Measurements from ENCODE around the gene PIGR.

Gene PIGR

DNA sequence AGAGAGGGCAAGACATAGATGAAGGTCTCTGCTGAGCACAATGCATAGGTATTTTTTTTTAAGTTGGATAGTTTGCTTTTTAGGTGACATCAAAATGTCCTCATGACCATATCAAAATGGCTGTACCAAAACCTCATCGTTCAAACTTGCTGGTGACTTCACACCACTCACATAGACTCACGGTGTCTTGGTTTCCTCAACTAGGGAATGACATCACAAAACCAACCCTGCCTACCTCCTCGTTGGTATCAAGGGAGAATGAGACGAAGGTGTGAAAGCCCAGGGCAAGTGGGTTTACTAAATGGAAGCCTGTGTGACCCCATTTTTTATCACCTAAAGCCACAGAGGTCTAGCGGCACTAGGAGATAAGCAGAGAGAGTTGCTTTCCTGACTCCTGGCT is 1.6 kb downstream of the PIGR start:
- TF ChIP-seq, protein P1, sequence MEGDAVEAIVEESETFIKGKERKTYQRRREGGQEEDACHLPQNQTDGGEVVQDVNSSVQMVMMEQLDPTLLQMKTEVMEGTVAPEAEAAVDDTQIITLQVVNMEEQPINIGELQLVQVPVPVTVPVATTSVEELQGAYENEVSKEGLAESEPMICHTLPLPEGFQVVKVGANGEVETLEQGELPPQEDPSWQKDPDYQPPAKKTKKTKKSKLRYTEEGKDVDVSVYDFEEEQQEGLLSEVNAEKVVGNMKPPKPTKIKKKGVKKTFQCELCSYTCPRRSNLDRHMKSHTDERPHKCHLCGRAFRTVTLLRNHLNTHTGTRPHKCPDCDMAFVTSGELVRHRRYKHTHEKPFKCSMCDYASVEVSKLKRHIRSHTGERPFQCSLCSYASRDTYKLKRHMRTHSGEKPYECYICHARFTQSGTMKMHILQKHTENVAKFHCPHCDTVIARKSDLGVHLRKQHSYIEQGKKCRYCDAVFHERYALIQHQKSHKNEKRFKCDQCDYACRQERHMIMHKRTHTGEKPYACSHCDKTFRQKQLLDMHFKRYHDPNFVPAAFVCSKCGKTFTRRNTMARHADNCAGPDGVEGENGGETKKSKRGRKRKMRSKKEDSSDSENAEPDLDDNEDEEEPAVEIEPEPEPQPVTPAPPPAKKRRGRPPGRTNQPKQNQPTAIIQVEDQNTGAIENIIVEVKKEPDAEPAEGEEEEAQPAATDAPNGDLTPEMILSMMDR (IDR thresholded peaks at IDR 0.05; ENCODE audit: low read length, missing control alignments): no peak
- no peak for DNase-seq (ENCODE audit: low read depth)

DNA sequence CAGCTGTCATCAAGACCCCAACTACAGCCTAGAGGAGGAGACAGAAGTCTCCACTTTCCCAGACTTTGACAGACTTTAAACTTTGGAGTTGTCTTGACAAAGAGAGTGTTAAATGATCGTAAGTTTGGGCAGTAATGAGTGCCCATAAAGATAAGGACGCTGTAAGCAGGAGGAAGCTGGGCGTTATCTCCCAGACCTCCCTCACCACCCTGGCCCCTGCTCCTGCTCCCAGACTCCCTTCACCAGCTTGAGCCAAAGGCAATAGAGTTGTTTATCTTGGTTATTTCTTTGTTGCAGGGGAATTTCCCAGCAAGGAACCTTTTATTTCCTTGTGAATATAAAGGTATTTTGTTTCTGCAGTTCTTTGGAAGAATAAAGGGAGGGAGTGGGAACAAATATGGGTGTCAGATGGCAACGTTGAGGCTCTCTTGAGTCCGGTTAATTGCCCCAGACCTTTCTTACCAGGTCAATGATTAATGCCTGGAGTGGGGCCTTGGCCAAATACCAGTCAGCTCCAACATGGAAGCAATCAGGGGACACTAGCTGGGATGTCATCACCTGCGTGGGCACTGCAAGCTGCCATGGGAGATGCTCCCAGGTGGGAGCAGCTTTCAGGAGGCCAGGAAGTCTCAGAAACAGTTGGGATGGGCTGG is 4.4 kb downstream of the PIGR start:
- no peak overlapping the region for H3K4me3 ChIP-seq (replicated peaks; ENCODE audit: low read depth, low read length)
- no peak for DNase-seq (ENCODE audit: low read depth)
- TF ChIP-seq, protein P1 (IDR thresholded peaks at IDR 0.05; ENCODE audit: low read length, missing control alignments): no peak

More for the DNA sequence above, 1.6 kb downstream of the PIGR start:
- no peak overlapping the region for H3K4me3 ChIP-seq (replicated peaks; ENCODE audit: low read depth, low read length)

DNA sequence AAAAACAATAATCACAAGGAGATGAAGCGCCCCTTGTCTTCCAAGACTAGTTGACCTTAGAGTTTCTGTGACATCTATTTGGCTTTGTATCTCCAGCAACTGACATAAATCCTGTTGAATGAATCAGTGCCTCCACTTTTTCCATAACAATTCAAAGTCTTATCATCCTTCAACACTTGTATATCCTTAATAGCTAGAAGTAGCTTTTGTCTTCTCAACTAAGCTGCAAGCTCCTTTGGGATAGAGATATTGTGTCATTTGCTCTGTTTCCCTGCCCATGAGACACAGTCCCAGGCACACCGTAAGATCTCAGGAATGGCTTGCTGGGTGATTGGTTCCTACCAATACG is 5.7 kb downstream of the PIGR start:
- TF ChIP-seq, protein P1 (IDR thresholded peaks at IDR 0.05; ENCODE audit: low read length, missing control alignments): no peak
- DNase-seq (ENCODE audit: low read depth): no peak
- H3K4me3 ChIP-seq (replicated peaks; ENCODE audit: low read depth, low read length): no peak overlapping the region

DNA sequence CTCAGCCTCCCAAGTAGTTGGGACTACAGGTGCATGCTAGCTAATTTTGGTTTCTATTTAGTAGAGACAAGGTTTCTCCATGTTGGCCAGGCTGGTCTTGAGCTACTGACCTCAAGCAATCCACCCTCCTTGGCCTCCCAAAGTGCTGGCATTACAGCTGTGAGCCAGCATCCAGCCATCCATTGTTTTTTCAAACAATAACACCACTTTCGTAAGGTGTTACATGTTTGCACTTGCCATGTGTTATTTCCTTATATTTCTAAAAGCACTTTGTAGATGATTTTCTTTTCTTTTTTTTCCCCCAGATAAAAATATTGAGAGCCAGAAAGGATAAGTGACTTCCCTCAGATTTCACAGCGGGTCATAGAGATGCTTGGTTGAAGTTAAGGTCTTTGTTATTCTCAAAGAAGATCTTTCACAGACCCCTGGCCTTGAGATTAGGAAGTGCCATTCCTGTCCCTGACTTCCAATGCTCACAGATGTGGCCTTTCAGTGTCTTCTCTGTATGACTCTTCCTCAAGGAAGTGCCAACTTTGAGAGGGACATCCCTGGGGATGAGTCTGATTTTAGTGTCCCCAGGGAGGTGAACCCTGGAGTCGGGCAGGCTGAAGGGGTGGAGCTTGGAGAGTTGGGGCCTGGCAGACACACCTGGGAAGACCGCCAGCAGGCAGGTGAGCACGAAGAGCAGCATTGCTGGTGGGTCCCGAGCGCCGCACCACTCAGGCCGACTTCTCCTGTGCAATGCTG is 6.3 kb downstream of the PIGR start:
- no peak overlapping the region for H3K4me3 ChIP-seq (replicated peaks; ENCODE audit: low read depth, low read length)
- no peak for DNase-seq (ENCODE audit: low read depth)
- TF ChIP-seq, protein P1 (IDR thresholded peaks at IDR 0.05; ENCODE audit: low read length, missing control alignments): no peak

DNA sequence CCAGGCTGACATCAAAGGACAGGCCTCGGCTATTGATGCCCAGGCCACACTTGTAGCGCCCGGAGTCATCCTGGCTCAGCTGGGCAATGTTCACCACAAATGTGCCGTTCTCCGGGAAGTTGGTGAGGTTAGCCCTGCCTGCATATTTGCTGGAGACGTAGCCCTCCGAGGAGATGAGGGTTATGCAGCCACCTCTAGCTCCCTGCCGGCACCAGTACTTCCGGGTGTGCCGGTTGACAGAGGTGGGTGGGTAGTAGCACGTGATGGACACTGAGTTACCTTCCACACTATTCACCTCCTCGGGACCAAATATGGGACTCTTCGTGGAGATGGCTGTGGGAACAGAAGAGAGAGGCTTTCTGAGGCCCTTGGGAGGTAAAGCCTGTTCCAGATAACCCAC is 7.1 kb downstream of the PIGR start:
- DNase-seq (ENCODE audit: low read depth): no peak
- TF ChIP-seq, protein P1 (IDR thresholded peaks at IDR 0.05; ENCODE audit: low read length, missing control alignments): no peak
- H3K4me3 ChIP-seq (replicated peaks; ENCODE audit: low read depth, low read length): no peak overlapping the region

DNA sequence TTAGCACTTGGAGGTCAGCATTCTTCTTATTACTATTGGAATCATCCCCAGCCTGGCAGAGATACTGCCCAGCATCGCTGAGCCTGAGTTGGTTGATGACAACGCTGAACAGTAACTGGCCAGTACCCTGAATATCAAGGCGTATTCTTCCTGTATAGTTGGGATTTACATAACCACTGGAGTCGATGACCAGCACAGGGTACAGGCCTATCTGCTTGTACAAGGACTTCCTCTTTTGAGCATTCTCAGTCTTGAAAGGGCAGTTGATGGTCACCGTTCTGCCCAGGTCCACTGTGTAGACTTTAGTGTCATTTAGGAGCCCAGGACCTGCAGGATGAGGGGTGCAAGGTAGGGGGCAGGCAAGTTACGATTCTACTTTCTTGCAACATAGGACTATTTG is 8.8 kb downstream of the PIGR start:
- no peak overlapping the region for H3K4me3 ChIP-seq (replicated peaks; ENCODE audit: low read depth, low read length)
- DNase-seq (ENCODE audit: low read depth): no peak
- TF ChIP-seq, protein P1 (IDR thresholded peaks at IDR 0.05; ENCODE audit: low read length, missing control alignments): no peak
